Germinal center (tissue), 1 donor: ENCODE data around the gene PIGU.
"Not testable (repeated sequence)": the region's sequence is repeated elsewhere in the genome, so short reads cannot be mapped to it uniquely, and the experiment has no call there.

Experiments
- DNase-seq: peaks from one replicate; pipeline ENCODE4 v3.0.0; 2012; ENCODE audit warnings: mixed read lengths, low spot score

PIGU gene, protein sequence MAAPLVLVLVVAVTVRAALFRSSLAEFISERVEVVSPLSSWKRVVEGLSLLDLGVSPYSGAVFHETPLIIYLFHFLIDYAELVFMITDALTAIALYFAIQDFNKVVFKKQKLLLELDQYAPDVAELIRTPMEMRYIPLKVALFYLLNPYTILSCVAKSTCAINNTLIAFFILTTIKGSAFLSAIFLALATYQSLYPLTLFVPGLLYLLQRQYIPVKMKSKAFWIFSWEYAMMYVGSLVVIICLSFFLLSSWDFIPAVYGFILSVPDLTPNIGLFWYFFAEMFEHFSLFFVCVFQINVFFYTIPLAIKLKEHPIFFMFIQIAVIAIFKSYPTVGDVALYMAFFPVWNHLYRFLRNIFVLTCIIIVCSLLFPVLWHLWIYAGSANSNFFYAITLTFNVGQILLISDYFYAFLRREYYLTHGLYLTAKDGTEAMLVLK

DNA sequence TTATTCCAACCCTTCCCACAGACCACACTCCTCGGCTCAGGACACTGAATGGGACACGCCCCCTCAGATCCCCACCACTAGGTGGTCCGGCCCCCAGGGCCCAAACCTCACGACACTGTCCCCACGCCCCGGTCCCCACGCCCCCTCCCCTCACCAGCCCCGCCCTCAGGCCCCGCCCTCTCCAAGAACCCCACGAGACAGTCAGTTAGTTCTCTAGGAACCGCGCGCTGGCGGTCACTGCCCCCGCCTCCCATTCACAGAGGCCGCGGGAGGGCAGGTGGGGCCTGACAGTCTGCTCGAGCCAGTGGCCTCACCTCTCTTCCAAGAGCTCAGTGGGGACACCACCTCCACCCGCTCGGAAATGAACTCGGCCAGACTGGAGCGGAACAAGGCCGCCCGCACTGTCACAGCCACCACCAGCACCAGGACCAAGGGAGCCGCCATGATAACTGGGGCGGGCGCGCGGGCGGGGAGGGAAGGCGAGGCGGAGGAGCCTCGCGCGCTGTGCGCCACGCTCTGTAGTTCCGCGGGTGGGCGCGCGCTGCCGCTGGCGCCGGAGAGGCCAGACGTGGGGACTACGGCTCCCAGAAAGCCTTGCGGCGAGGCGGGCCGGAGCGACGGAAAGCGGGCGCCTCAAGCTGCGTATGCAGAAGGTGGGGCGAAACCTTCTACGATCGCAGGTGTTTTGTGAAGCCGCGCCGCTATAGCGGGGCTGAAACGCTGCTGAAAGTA is at the start of gene PIGU:
Gene PIGU (minus strand): TSS at position 451 of the 732 bp plus-strand sequence. CDS start 7 bp downstream, at position 444.
- DNase-seq = peak; percentile 94

DNA sequence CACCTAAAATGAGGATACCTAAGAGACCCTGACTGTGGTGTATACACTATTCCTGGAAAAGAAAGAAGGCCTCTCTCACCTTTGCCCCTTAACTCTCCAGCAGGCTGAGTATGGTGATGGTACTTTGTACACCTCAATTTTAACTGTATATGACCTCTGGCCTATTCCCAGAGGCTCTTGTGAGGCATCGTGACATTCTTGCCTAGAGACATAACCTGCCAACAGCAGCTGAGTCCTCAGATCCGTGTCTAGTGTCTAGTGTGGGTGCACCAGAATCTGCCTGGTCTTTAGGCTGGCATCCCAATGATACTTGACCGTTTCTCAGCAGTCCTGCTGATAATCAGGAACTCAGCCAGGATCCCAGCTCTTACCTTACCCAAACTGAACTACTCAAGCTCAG is 47.3 kb upstream of the PIGU start:
- DNase-seq = no peak

DNA sequence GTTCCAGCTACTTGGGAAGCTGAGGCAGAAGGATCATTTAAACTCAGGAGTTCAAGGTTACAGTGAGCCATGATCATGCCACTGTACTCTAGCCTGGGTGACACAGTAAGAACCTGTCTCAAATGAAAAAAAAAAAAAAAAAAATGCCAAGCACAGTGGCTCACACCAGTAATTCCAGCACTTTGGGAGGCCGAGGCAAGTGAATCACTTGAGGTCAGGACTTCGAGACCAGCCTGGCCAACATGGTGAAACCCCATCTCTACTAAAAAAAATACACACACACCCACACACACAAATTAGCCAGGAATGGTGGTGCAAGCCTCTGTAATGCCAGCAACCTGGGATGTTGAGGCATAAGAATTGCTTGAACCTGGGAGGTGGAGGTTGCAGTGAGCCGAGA is 45.7 kb upstream of the PIGU start:
- not testable (repeated sequence) for DNase-seq

DNA sequence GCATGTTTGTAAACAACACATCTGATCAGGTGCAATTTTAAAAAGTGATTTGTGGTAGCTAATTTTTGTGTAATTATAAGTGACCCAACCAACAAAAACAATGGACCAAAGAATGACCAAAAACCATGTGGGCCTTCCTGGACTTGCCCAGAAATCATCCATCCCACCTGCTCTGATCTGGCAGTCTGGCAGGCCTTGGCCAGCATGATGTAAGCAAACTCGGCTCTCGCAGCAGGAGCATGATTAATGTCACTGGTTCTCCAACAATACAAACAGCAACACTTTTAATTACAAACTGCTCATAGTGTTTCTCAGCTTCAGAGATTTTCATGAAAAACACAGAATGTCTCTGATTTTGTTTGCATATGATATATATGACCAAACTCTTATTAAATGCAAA is 43.4 kb upstream of the PIGU start:
- no peak for DNase-seq

DNA sequence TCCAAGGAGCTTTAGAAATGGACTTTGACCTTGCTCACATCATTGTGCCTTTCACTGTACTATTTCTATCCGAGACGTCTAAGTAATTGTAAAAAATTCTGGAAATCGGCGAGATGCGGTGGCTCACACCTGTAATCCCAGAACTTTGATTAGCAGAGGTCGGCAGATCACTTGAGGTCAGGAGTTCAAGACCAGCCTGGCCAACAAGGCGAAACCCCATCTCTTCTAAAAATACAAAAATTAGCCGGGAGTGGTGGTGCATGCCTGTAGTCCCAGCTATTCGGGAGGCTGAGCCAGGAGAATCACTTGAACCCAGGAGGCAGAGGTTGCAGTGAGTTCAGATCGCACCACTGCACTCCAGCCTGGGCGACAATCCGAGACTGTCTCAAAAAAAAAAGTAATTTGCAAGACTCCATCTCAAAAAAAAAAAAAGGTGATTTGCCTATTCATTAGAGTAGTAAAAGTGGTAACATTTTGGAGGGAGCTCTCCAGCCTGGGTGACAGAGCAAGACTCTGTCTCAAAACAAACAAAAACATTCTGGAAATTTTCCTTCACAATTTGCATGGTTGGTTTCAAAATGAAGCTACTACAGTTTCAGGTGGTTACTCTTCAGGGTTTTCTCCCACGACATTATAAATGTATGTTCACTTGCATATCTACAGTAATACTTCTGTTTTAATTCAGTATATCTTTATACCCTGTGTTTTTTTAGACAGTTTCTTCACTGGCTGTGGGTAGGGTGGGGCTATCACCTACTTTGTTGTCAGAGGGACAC is 42.5 kb upstream of the PIGU start:
- peak; percentile 64 for DNase-seq

DNA sequence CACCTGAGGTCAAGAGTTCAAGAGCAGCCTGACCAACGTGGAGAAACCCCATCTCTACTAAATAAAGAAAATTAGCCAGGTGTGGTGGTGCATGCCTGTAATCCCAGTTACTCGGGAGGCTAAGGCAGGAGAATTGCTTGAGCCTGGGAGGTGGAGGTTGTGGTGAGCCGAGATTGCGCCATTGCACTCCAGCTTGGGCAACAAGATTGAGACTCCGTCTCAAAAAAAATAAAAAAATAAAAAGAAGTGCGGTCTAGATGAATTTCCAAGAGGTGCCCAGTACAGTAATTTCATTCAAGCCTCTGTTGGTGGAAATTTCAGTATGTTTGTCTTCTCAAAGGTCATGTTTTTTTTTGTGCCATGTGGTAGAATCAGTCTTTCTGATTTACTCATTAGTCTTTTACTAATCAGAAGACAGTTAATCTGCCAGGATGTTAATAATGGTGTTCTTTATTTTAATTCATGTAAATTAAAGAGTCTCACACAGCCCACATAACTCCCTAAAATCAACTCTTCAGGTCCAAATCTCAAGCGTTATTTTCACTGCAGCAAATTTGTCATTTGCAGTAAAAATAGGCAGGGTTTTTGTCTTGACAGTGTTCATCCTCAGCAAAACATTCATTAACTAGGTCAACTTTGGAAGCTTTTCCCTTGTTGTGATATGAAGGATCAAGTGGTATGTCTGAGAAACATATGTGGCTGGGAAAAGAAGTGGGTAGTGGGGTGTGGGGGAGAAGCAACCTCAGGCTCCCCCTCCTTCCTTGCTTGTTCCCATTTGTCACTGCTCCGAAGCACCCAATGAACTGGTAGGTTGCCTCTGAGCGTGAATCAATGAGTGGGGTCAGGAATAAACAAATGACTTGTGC is 40.6 kb upstream of the PIGU start:
- DNase-seq = no peak

DNA sequence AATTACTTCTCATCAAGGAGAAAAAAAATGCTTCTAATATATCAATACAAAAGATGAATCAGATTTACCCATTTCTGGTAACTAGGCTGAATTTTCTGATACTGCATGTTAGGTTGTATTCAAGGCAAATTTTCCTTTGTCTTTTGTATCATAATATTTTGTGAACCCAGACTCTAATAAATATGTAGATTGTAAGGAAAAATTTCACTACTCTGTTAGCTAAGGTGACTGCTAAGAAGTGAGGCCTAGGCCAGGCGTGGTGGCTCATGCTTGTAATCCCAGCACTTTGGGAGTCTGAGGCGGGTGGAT is 40.0 kb upstream of the PIGU start:
- no peak for DNase-seq

DNA sequence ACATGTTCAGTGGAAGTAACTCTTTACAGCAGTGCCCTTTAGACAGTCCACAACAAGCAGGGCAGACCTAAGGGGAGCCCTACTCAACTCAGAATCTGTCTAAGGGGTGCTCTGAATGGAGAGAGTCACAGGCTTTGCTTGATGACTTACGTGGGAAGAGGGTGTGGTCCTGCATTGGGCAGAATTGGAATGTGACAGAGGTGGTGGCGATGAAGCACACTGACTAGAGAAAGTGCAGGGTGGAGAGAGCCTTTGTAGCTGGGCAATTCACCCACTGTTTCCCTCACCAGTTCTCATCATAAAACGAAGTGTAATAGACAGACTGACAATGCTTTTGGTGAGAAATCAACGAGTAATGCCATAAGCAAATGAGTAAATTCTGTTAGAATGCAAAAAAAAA is 38.5 kb upstream of the PIGU start:
- DNase-seq = no peak

DNA sequence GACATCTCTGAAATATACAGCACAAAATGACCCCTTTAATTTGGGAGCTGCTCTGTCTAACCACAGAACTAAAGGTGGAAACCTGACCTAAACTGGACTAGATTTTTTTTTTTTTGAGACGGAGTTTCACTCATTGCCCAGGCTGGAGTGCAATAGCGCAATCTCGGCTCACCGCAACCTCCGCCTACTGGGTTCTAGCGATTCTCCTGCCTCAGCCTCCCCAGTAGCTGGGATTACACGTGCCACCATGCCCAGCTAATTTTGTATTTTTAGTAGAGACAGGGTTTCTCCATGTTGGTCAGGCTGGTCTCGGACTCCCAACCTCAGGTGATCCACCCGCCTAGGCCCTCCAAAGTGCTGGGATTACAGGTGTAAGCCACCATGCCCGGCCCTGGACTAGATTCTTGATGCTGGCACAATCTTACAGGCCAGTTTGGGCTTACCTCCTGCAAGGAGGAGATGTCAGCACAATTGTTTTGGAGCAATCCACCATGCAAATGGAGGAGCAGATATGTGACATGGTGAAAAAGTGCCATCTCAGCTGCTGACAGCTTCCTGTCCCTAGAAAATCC is 37.1 kb upstream of the PIGU start:
- DNase-seq = not testable (repeated sequence)

DNA sequence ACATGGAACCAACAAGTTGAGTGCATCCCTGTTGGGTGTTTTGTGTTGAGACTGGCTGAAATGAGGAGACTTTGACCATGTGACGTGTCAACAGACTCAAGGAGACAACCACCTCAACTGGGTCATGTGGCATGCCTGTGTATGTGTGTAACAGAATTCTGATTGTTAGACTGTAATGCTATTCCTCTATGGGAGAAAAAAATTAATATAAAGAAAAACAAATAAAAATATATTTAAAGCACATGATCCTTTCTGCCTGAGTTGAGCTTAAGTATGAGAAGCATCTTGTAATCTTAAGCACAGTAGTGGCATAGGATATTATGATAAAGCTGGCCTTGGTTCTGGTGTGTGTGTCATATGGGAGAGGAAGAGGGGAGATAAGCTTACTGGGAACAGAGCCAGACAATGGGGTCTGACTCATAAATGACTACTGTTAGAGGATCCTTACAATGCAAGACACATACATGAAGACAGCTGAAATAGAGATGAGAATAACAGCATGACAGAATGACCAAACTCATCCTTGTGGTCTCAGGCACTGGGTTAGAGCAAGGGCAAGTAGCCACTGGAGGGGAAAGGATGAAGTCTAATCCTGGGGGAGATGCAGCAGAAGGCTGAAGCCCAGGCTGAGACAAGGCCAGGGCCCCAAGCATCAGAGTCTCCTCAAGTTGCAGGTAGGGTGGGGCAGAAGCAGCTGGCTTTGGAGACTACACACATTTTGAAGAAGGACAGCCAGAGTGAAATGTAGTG is 36.5 kb upstream of the PIGU start:
- DNase-seq = no peak

DNA sequence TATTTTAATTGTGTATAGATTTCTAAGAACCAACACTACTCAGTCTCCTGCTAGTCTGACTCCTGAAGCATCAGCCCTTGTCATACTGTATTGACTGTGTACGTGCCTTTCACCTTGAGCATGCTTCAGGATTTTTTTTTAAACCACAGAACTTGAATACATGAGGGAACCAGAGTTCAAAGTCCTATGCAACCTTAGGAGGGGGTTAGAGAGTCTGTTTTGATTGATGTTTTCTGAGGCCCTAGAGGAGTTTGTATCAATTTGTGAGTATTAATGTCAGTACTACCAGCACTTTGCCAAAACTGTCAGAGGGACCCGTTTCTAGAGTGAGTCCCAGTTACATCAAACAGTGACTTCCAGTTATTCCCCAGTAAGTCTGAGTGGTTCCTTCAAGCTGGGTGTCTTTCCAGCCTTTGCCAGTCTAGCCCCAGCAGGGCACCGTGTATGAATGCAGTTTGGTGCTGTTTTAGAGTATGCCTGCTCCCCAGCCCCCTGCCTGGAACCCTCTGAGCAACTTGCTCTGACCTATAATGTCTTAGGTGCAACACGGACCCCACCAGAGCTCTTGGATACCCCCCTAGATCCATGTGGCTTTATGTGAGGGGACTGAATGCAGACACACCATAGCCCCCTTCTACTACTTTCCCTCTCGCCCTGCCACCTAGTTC is 35.8 kb upstream of the PIGU start:
- no peak for DNase-seq

DNA sequence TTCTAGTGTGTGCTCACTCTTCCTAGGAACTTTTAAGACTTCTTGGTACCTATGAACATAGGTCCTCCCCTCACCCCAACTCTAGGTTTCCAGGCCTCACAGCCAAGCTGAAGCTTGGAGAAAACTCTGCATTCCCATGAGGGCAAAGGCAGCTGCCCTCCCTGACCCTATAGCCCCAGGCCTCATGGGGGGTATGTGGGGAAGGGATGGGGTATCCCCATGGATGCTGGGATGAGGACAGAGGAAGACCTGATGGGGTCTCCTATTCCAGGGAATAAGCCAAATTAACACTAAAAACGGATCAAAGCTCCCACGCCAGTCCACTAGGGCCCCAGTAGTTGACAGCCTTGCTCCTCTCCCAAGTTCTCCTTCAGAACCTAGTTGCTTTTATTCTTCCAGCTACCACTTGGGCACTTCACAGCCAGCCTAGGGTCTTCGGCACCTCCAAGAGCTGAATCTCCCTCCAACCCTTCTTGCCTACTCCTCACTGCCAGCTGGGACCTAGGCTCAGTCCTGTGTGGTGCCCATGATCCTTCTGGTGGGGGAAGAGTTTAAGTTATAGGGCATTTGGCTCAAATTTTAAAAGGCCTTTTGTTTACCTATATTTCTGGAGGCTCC is 35.0 kb upstream of the PIGU start:
- no peak for DNase-seq

DNA sequence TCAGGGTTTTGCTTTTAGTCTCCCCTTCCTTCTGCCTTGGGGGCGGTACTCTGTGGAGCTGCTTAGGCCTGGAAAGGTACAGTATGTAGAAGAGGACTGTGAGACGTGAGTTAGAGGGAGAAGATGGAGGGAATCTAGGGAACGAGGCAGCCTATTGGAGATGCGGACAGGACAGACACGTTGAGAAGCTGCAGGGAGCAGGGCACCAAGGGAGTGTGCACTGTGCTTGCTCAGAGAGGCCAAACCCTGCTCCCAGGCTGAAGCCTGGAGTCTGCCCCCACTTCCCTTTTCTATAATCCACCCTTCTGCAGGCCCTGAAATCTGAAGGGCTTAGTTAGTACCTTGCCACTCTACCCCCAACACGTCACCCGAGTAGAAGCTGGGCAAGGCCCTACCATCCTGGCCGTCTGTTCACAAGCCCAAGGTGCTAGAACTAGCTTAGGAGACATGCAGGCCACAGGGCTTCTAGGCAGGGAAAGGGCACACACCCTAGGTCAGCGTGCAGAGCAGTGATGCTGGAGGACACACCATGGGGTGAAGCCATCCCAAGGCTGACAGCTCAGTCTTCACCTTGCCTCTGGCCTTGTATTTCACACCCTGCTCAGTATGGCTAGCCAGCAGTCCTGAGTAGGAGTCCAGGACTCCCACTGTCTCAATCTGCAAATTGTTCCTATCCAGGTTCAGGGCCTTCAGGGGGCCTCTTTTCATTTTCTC is 34.1 kb upstream of the PIGU start:
- DNase-seq = no peak

DNA sequence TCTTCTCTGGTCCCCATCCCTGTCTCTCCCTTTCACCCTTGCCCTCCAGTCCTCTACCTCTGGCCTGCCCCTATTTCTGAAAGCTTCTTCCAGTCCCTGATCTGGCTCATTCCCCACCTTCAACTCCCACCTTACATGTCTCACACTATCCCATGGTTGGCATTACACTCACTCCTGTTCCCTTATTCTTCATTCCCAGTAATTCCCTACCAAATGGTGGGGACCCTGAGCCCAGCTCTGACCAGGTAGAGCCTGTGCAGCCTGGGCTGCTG is 33.6 kb upstream of the PIGU start:
- DNase-seq = no peak

DNA sequence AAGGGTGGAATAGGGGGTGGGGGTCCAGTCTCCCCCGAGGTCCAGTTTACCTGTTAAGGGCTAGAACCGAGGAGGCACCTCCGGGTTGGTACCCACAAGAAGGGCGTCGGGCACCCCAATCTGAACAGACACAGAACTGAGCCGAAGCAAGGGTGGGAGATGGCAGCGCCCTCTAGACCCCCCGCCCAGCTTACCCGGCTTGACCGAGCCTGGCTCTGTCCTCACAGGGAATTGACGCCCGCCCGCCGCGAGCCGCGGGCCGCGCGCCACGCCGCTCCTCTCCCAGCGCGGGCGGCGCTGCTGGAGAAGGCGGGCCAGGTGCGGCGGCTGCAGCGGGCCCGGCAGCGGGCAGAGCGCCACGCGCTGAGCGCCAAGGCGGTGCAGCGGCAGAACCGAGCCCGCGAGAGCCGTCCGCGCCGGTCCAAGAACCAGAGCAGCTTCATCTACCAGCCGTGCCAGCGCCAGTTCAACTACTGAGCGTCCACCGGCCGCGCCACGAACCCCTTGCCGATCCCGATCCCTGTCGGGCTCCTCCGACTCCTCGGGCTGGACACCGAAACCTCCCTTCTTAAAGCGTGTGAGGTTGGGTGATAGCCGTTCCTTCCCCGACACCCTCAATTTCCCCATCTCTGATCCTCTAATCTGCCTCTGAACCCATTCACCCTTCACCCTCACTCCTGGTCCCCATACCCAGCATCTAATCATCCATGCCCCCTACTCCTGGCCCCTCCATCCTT is 33.1 kb upstream of the PIGU start:
- peak; percentile 85 for DNase-seq

DNA sequence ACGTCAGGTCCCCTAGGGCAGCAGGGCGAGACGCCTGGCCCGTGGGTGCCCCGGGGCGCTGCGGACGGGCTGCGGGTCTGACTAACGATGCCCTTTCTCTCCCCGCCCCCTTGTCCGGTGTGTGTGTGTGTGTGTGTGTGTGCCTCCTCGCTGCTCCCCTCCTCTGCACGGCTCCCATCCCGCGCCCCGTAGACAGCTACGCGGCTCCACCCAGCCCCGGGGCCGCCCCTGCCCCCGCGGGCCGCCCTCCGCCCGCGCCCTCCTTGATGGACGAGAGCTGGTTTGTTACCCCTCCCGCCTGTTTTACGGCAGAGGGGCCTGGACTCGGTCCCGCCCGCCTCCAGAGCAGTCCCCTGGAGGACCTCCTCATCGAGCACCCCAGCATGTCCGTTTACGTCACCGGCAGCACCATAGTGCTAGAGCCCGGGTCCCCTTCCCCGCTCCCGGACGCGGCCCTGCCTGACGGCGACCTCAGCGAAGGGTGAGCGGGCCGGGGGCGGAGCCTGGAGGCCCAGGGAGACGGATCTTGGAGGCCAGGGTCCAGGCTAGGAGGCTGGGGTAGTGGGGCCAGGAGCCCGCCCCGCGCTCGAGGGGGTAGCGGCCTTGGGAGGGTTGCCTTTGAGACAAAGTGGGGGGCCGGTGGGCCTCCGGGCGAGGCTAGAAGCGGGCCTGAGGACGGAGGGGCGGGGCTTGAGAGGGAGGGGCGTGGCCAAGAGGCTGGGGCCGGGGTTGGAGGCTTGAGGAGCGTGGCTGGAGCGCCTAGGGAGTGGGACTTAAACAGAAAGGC is 32.3 kb upstream of the PIGU start:
- peak; percentile 90 for DNase-seq

DNA sequence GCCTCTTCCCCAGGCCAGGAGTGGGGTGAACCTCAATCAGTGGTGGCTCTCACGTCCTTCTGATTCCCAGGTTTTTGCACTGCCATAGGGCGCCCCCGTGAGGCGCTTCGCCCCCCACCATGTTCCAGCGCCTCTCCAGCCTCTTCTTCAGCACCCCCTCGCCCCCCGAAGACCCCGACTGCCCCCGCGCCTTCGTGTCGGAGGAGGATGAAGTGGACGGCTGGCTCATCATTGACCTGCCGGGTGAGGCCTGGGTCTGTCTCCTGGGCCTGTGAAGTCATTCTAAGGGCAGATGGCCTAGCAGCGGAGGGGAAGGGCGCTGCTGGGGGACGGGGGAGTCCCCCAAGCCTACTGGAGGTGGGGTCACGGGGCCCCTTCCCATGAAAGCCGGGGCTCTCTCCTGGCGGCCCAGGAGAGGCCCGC is 31.7 kb upstream of the PIGU start:
- DNase-seq = peak; percentile 63
